Lower lobe of right lung (tissue), 2 donors: Measurements from ENCODE around the gene CAPN15. TPM values are rescaled to one million over a fixed set of nuclear protein-coding genes. Genes with fewer than 3 reads are reported as not detected.
A peak's percentile ranks its signal among the peaks of the same experiment; 100 is the strongest.

Experiments
- ATAC-seq, 2 donors: fragments of 200-7000 bp; cut with Tn5 transposase; one replicate each; pipeline ENCODE4 v1.9.1; 2020 to 2022; ENCODE audit warnings: mild to moderate bottlenecking in 2 of 2, moderate library complexity in 2 of 2
- DNase-seq: peaks from one replicate; pipeline ENCODE4 v3.0.0-alpha.2; 2020
- H3K27ac ChIP-seq: fragments of 200-600 bp; one replicate; pipeline ENCODE4 v1.8.0; 2022
- H3K27me3 ChIP-seq: fragments of 200-600 bp; one replicate; pipeline ENCODE4 v1.8.0; 2022; ENCODE audit warnings: low read depth
- H3K36me3 ChIP-seq: fragments of 200-600 bp; one replicate; pipeline ENCODE4 v1.8.0; 2022; ENCODE audit warnings: mild to moderate bottlenecking
- H3K4me1 ChIP-seq: fragments of 200-600 bp; one replicate; pipeline ENCODE4 v1.8.0; 2022
- H3K4me3 ChIP-seq: fragments of 200-600 bp; one replicate; pipeline ENCODE4 v1.8.0; 2022; ENCODE audit warnings: mild to moderate bottlenecking
- H3K9me3 ChIP-seq: fragments of 200-600 bp; one replicate; pipeline ENCODE4 v1.8.0; 2022
- intact Hi-C: fragments of 100-400 bp; cut with DNase I; formaldehyde crosslinking; loops from one replicate; pipeline ENCODE4 v1.11.0; 2022
- total RNA-seq: library from RNA; stranded (reverse); fragmentation: NEBNext Ultra II Directional; extraction: Animal tissue kit (Norgen Biotek cat#: 25700); gene quantifications from one replicate; pipeline ENCODE4 v1.2.1, GENCODE V29; 2021
- TF ChIP-seq, protein P1 (sequence below): fragments of 200-600 bp; IDR thresholded peaks from one replicate; pipeline ENCODE4 v1.8.0; 2022; ENCODE audit warnings: antibody characterized with exemption, mild to moderate bottlenecking
- donor health status: DM: no; HTN: yes; CAD: no; lungs with severe emphysema.

Gene CAPN15
- total RNA-seq, 1 donor from 2014 or later: 44.3 TPM

DNA sequence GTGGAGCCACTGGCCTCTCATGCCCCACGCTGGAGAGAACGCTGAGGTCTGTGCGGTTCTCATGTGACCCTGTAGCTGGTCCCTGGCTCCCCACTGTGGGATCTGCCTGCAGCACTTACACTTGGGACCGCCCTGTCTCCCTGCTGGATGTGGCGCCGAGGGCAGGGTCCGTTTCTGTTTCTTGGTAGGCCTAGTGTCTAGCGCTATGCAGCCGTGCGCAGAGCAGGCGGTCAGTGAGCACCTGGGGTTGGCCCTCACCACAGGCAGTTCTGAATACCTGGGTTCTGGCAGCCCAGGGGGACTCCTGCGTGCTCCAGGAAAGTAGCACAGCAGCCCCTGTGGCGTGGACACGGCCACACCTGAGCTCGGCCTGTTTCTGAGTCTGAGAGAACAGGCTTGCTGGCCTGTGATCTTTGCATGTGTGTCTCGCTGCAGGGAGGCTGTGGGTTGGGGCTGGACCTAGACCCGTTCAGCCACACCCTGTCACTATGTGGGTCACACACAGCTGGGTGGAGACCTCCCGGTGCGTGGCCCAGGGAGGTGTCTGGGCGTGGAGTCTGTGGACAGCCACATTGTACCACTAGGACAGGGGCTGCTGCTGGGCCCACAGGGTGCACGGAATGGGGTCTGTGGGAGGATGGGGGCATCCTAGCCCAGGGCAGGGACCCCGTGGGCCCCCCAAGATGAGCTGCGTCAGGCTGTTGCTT lies 2.8 kb downstream of the CAPN15 start:
- H3K9me3 ChIP-seq: no peaks in the 10 kb centered on the region
- H3K36me3 ChIP-seq: no peaks in the 10 kb centered on the region
- H3K27ac ChIP-seq: peak overlapping the region; percentile 6
- intact Hi-C loops: no loop called here
- DNase-seq (no peak), ATAC-seq (no peak)
- H3K27me3 ChIP-seq: no peaks in the 10 kb centered on the region
- peaks cover 38% of the 10 kb centered on the region for H3K4me1 ChIP-seq
- TF ChIP-seq, protein P1, sequence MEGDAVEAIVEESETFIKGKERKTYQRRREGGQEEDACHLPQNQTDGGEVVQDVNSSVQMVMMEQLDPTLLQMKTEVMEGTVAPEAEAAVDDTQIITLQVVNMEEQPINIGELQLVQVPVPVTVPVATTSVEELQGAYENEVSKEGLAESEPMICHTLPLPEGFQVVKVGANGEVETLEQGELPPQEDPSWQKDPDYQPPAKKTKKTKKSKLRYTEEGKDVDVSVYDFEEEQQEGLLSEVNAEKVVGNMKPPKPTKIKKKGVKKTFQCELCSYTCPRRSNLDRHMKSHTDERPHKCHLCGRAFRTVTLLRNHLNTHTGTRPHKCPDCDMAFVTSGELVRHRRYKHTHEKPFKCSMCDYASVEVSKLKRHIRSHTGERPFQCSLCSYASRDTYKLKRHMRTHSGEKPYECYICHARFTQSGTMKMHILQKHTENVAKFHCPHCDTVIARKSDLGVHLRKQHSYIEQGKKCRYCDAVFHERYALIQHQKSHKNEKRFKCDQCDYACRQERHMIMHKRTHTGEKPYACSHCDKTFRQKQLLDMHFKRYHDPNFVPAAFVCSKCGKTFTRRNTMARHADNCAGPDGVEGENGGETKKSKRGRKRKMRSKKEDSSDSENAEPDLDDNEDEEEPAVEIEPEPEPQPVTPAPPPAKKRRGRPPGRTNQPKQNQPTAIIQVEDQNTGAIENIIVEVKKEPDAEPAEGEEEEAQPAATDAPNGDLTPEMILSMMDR: no peak
- H3K4me3 ChIP-seq: no peak overlapping the region

DNA sequence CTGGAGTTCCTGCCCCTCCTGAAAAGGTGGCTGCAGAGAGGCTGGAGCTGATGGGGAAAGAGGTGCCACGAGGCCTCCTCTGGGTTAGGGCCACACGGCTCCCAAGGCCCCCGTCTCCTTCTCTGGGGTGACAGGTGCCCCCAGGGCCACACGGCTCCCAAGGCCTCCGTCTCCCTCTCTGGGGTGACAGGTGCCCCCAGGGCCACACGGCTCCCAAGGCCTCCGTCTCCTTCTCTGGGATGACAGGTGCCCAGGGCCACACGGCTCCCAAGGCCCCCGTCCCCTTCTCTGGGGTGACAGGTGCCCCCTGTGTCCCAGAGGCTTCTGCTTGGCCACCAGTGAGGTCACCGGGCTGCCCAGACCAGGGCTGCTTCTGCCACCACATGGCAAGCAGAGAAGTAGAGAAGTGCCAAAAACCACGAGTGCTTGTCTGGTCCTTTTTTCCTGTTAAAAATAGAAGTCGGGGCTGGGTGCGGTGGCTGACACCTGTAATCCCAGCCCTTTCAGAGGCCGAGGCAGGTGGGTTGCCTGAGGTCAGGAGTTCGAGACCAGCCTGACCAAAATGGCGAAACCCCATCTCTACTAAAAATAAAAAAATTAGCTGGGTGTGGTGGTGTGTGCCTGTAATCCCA lies 4.1 kb downstream of the CAPN15 start:
- DNase-seq: no peak
- Histone ChIP-seq H3K9me3 (no peaks in the 10 kb centered on the region), H3K27ac (no peak overlapping the region), H3K36me3 (no peaks in the 10 kb centered on the region), H3K27me3 (no peaks in the 10 kb centered on the region), H3K4me1 (peaks cover 30% of the 10 kb centered on the region), H3K4me3 (no peak overlapping the region)
- no peak for ATAC-seq
- intact Hi-C loops: no loop called here
- TF ChIP-seq, protein P1: no peak

GRCh38 chr16:533391-534123 lies 6.0 kb downstream of the CAPN15 start:
- no peaks in the 10 kb centered on the region for H3K9me3 ChIP-seq
- no peak overlapping the region for H3K4me3 ChIP-seq
- no peaks in the 10 kb centered on the region for H3K27me3 ChIP-seq
- H3K36me3 ChIP-seq: peaks cover 13% of the 10 kb centered on the region
- no peak overlapping the region for H3K27ac ChIP-seq
- intact Hi-C loops: no loop called here
- TF ChIP-seq, protein P1: no peak
- H3K4me1 ChIP-seq: peaks cover 25% of the 10 kb centered on the region
- DNase-seq (no peak), ATAC-seq (no peak)

GRCh38 chr16:534135-534534 lies 6.6 kb downstream of the CAPN15 start:
- TF ChIP-seq, protein P1: no peak
- no peak for DNase-seq

GRCh38 chr16:534856-535445 lies 7.4 kb downstream of the CAPN15 start:
- TF ChIP-seq, protein P1: no peak
- Histone ChIP-seq H3K4me3 (no peak overlapping the region), H3K4me1 (peaks cover 11% of the 10 kb centered on the region), H3K27ac (no peak overlapping the region), H3K36me3 (peaks cover 21% of the 10 kb centered on the region), H3K9me3 (no peaks in the 10 kb centered on the region), H3K27me3 (no peaks in the 10 kb centered on the region)
- peak; percentile 3 to 5 for ATAC-seq
- DNase-seq: no peak
- intact Hi-C loops: no loop called here

More at GRCh38 chr16:534135-534534, 6.6 kb downstream of the CAPN15 start:
- H3K27ac ChIP-seq: no peak overlapping the region
- no peaks in the 10 kb centered on the region for H3K9me3 ChIP-seq
- no peak for ATAC-seq
- H3K4me3 ChIP-seq: no peak overlapping the region
- H3K36me3 ChIP-seq: peaks cover 18% of the 10 kb centered on the region
- H3K4me1 ChIP-seq: peaks cover 19% of the 10 kb centered on the region
- no peaks in the 10 kb centered on the region for H3K27me3 ChIP-seq
- intact Hi-C loops: no loop called here
